Measurements from ENCODE around the gene STX2. TPM values are rescaled to one million over a fixed set of nuclear protein-coding genes. Genes with fewer than 3 reads are reported as not detected.

The STX2 gene
- total RNA-seq, 2 experiments from 2014 or later = 18.3 to 20.0 TPM

- intact Hi-C loops (cut with micrococcal nuclease; ENCODE audit: unreplicated experiment) = no loop called here
- no peak overlapping the region for H2AFZ ChIP-seq (ENCODE audit: low read length)
- CTCF ChIA-PET (ENCODE audit: unreplicated experiment) = no interaction called here
- DNase-seq (ENCODE audit: low spot score) = no peak
- BruUV-seq (replicated peaks) = no TSS peak
- no peaks in the 10 kb centered on the region for H4K20me1 ChIP-seq (ENCODE audit: insufficient read depth, low read length)
- no peaks in the 10 kb centered on the region for H3K9me3 ChIP-seq (ENCODE audit: low read length)
- no peaks in the 10 kb centered on the region for H3K4me1 ChIP-seq (ENCODE audit: insufficient read depth, low read length, poor library complexity, severe bottlenecking)
- H3K36me3 ChIP-seq (ENCODE audit: insufficient read depth, low read length) = no peaks in the 10 kb centered on the region; the same call in 1 of the 2 replicates
- no peak overlapping the region for H3K4me3 ChIP-seq (ENCODE audit: low read depth, low read length, poor library complexity, severe bottlenecking)
- POLR2A ChIA-PET = no interaction called here
- no peak overlapping the region for H3K27ac ChIP-seq (ENCODE audit: low read depth, low read length, poor library complexity, severe bottlenecking)
- no peaks in the 10 kb centered on the region for H3K79me2 ChIP-seq (ENCODE audit: insufficient read depth, low read depth, low read length)
- no peak overlapping the region for H3K4me2 ChIP-seq (ENCODE audit: low read length)
- TF ChIP-seq EZH2phosphoT487 (IDR thresholded peaks at IDR 0.05; ENCODE audit: borderline replicate concordance, low read depth, low read length) = no peak
- TF ChIP-seq CTCF (conservative IDR thresholded peaks at IDR 0.05; ENCODE audit: low read length) = no peak
- H3K9me2 ChIP-seq (ENCODE audit: insufficient read depth, low read length) = no peaks in the 10 kb centered on the region
These were observed 50.5 kb downstream of the STX2 start for GRCh38 chr12:130788515-130788914.

DNA sequence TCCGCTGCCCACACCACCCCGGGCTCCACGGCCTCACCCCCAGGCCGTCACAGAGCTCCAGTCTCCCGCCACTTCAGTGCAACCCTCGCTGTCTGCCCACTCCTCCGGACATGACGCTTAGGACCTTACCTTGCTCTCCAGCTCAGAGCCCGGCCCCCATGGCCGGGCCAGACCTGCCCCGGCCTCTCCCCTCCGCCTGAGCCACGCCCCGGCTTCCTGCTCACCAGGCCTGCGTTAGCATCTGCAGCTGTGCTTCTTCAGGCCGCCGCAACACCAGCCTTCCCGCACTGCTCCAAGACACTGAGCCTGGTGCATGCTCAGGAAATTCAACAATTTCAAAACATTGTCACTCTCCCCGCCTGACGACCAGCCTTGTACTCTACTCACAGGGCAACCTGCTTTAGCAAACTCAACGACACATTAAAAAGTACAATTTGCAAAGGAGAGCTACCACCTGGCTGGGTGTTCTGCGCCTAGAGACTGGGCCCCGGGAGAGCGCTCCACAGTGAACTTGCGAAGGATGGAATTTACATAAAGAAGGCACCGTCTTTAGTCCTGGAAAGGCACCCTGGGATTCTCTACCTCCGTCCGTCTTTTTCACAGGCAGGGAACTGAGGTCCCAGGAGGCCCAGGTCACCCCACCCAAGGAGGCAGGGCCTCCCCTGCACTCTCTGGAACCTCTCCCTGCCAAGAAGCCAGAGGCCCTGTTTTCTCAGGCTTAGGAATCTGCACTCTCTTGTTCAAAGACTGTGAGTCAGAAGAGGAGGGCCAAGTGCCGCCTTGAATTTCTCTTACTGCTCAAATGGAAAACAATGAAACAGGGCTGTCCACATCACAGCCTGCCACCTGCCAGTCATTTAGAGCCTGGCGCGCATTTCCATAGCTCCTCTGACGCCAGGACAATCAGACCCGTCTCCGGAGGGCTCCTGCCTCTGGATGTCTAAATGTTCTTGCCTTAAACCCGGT, 51.3 kb downstream of the STX2 start:
- Histone ChIP-seq H3K4me2 (ENCODE audit: low read length) (no peak overlapping the region), H4K20me1 (ENCODE audit: insufficient read depth, low read length) (no peaks in the 10 kb centered on the region), H3K9me3 (ENCODE audit: low read length) (no peaks in the 10 kb centered on the region), H3K4me1 (ENCODE audit: insufficient read depth, low read length, poor library complexity, severe bottlenecking) (no peaks in the 10 kb centered on the region), H3K9me2 (ENCODE audit: insufficient read depth, low read length) (no peaks in the 10 kb centered on the region), H3K4me3 (ENCODE audit: low read depth, low read length, poor library complexity, severe bottlenecking) (no peak overlapping the region), H3K79me2 (ENCODE audit: insufficient read depth, low read depth, low read length) (no peaks in the 10 kb centered on the region), H2AFZ (ENCODE audit: low read length) (no peak overlapping the region), H3K27ac (ENCODE audit: low read depth, low read length, poor library complexity, severe bottlenecking) (no peak overlapping the region), H3K36me3 (ENCODE audit: insufficient read depth, low read length) (no peaks in the 10 kb centered on the region; the same call in 1 of the 2 replicates)
- DNase-seq (ENCODE audit: low spot score) = no peak
- ChIA-PET POLR2A (no interaction called here), CTCF (ENCODE audit: unreplicated experiment) (no interaction called here)
- no TSS peak for BruUV-seq (replicated peaks)
- intact Hi-C loops (cut with micrococcal nuclease; ENCODE audit: unreplicated experiment) = no loop called here
- TF ChIP-seq EZH2phosphoT487 (IDR thresholded peaks at IDR 0.05; ENCODE audit: borderline replicate concordance, low read depth, low read length) (no peak), CTCF (conservative IDR thresholded peaks at IDR 0.05; ENCODE audit: low read length) (no peak)

GRCh38 chr12:130787041-130787440, 52.0 kb downstream of the STX2 start:
- BruUV-seq (replicated peaks) = no TSS peak

More at GRCh38 chr12:130787041-130787440, 52.0 kb downstream of the STX2 start:
- no peaks in the 10 kb centered on the region for H3K9me3 ChIP-seq (ENCODE audit: low read length)
- H3K79me2 ChIP-seq (ENCODE audit: insufficient read depth, low read depth, low read length) = no peaks in the 10 kb centered on the region
- intact Hi-C loops (cut with micrococcal nuclease; ENCODE audit: unreplicated experiment) = no loop called here
- no peak overlapping the region for H2AFZ ChIP-seq (ENCODE audit: low read length)
- POLR2A ChIA-PET = no interaction called here
- no peaks in the 10 kb centered on the region for H3K4me1 ChIP-seq (ENCODE audit: insufficient read depth, low read length, poor library complexity, severe bottlenecking)
- no peak for DNase-seq (ENCODE audit: low spot score)
- no peak overlapping the region for H3K4me2 ChIP-seq (ENCODE audit: low read length)
- H3K27ac ChIP-seq (ENCODE audit: low read depth, low read length, poor library complexity, severe bottlenecking) = no peak overlapping the region
- no peaks in the 10 kb centered on the region for H3K9me2 ChIP-seq (ENCODE audit: insufficient read depth, low read length)
- no peaks in the 10 kb centered on the region; the same call in 1 of the 2 replicates for H3K36me3 ChIP-seq (ENCODE audit: insufficient read depth, low read length)
- H3K4me3 ChIP-seq (ENCODE audit: low read depth, low read length, poor library complexity, severe bottlenecking) = no peak overlapping the region
- TF ChIP-seq EZH2phosphoT487 (IDR thresholded peaks at IDR 0.05; ENCODE audit: borderline replicate concordance, low read depth, low read length) = no peak
- no peak for TF ChIP-seq CTCF (conservative IDR thresholded peaks at IDR 0.05; ENCODE audit: low read length)
- CTCF ChIA-PET (ENCODE audit: unreplicated experiment) = no interaction called here
- no peaks in the 10 kb centered on the region for H4K20me1 ChIP-seq (ENCODE audit: insufficient read depth, low read length)

All from OCI-LY7 (cell line).